Fibroblast of pulmonary artery (primary cell): ENCODE data around the gene SLAIN2.
A peak's percentile ranks its signal among the peaks of the same experiment; 100 is the strongest.

ENCODE experiments used
- DNase-seq: peaks from one replicate; pipeline ENCODE4 v3.0.0-alpha.2; 2010; ENCODE audit warnings: low read depth
- H3K4me3 ChIP-seq: replicated peaks from 2 replicates; pipeline ENCODE4 v1.5.1; 2011; ENCODE audit warnings: low read depth, mild to moderate bottlenecking, control low read depth, low read length, moderate library complexity
- CTCF ChIP-seq: IDR thresholded peaks from 2 replicates; pipeline ENCODE4 v1.5.1; 2011; ENCODE audit warnings: mild to moderate bottlenecking, control low read depth, low read length, inconsistent platforms; ENCODE audit errors: missing control alignments

Gene SLAIN2

GRCh38 chr4:48379587-48380180 is 38.4 kb downstream of the SLAIN2 start:
- DNase-seq, result no peak
- no peak for TF ChIP-seq CTCF

GRCh38 chr4:48380583-48381167 is 39.3 kb downstream of the SLAIN2 start:
- no peak overlapping the region for H3K4me3 ChIP-seq
- no peak for DNase-seq
- no peak for TF ChIP-seq CTCF

More at GRCh38 chr4:48379587-48380180, 38.4 kb downstream of the SLAIN2 start:
- H3K4me3 ChIP-seq, result no peak overlapping the region

GRCh38 chr4:48388525-48389154 is 47.3 kb downstream of the SLAIN2 start:
- H3K4me3 ChIP-seq, result no peak overlapping the region
- no peak for TF ChIP-seq CTCF
- peak; percentile 61 for DNase-seq

GRCh38 chr4:48396043-48396442 is 54.7 kb downstream of the SLAIN2 start:
- no peak for DNase-seq
- no peak overlapping the region for H3K4me3 ChIP-seq
- no peak for TF ChIP-seq CTCF

GRCh38 chr4:48400416-48400815 is 59.1 kb downstream of the SLAIN2 start:
- no peak for DNase-seq
- TF ChIP-seq CTCF, result no peak
- no peak overlapping the region for H3K4me3 ChIP-seq

GRCh38 chr4:48403358-48403757 is 62.0 kb downstream of the SLAIN2 start:
- no peak for DNase-seq
- H3K4me3 ChIP-seq, result no peak overlapping the region
- no peak for TF ChIP-seq CTCF
